ENCODE results near the gene PHF21A. TPM values are rescaled to one million over a fixed set of nuclear protein-coding genes. Genes with fewer than 3 reads are reported as not detected.

Gene PHF21A
- total RNA-seq, 1 donor from 2014 or later, result 71.1 TPM

DNA sequence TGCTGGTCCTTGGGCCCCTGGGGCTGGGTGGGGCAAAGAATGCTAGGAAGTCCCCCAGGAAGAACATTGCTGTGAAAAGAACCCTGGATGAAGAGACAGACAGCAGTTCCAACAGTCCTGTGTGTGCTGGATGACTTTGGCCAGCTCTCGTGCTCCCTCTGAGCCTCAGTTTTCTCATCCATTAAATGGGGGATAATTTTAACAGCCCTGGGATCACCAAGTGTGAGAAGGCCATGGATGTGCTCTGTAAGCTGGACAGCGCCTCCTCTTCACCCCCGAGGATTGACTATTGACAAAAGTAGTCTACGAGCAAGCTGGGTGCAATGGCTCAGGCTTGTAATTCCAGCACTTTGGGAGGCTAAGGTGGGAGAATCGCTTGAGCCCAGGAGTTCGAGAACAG is 196.3 kb downstream of the PHF21A start:
- Mint-ChIP-seq H3K4me3 (ENCODE audit: unreplicated experiment) (no peak overlapping the region), H3K36me3 (ENCODE audit: unreplicated experiment) (no peaks in the 10 kb centered on the region), H3K27ac (ENCODE audit: unreplicated experiment) (no peak overlapping the region), H3K9me3 (ENCODE audit: unreplicated experiment) (peaks cover 14% of the 10 kb centered on the region), H3K4me1 (ENCODE audit: low read depth, unreplicated experiment) (peaks cover 12% of the 10 kb centered on the region), H3K27me3 (ENCODE audit: unreplicated experiment) (peaks cover 25% of the 10 kb centered on the region)
- DNase-seq, result no peak
- TF ChIP-seq, protein P1, sequence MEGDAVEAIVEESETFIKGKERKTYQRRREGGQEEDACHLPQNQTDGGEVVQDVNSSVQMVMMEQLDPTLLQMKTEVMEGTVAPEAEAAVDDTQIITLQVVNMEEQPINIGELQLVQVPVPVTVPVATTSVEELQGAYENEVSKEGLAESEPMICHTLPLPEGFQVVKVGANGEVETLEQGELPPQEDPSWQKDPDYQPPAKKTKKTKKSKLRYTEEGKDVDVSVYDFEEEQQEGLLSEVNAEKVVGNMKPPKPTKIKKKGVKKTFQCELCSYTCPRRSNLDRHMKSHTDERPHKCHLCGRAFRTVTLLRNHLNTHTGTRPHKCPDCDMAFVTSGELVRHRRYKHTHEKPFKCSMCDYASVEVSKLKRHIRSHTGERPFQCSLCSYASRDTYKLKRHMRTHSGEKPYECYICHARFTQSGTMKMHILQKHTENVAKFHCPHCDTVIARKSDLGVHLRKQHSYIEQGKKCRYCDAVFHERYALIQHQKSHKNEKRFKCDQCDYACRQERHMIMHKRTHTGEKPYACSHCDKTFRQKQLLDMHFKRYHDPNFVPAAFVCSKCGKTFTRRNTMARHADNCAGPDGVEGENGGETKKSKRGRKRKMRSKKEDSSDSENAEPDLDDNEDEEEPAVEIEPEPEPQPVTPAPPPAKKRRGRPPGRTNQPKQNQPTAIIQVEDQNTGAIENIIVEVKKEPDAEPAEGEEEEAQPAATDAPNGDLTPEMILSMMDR (IDR thresholded peaks at IDR 0.05; ENCODE audit: partially characterized antibody, unreplicated experiment), result no peak

DNA sequence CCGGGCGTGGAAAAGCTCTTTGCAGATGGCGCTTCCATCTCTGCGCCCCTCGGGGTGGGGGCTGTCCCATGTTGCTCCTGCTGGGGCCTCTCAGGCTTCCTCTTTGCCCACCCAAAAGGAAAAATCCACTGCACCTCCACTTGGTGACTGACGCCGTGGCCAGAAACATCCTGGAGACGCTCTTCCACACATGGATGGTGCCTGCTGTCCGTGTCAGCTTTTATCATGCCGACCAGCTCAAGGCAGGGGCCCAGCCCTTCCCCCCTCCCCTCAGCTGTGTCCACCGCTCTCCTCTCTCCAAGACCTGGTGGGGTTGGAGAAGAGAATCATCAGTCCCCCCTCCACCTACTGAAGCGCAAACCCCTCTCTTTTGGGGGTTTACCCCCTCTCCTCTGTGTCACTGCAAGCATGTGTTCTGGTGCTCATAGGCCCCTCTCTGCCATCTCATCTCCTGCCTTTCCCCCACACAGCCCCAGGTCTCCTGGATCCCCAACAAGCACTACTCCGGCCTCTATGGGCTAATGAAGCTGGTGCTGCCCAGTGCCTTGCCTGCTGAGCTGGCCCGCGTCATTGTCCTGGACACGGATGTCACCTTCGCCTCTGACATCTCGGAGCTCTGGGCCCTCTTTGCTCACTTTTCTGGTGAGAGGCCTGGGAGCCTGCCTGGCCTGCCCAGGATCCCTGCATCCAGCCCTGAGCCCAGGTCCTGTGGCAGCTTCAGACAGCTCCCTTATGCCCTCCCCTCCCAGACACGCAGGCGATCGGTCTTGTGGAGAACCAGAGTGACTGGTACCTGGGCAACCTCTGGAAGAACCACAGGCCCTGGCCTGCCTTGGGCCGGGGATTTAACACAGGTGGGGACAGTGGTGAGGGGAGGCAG is 197.0 kb downstream of the PHF21A start:
- Mint-ChIP-seq H3K36me3 (ENCODE audit: unreplicated experiment) (no peaks in the 10 kb centered on the region), H3K4me3 (ENCODE audit: unreplicated experiment) (peak overlapping the region; percentile 53), H3K27ac (ENCODE audit: unreplicated experiment) (peak overlapping the region; percentile 31), H3K9me3 (ENCODE audit: unreplicated experiment) (peaks cover 13% of the 10 kb centered on the region), H3K27me3 (ENCODE audit: unreplicated experiment) (peaks cover 25% of the 10 kb centered on the region), H3K4me1 (ENCODE audit: low read depth, unreplicated experiment) (peaks cover 11% of the 10 kb centered on the region)
- TF ChIP-seq, protein P1 (IDR thresholded peaks at IDR 0.05; ENCODE audit: partially characterized antibody, unreplicated experiment), result no peak
- DNase-seq, result no peak

DNA sequence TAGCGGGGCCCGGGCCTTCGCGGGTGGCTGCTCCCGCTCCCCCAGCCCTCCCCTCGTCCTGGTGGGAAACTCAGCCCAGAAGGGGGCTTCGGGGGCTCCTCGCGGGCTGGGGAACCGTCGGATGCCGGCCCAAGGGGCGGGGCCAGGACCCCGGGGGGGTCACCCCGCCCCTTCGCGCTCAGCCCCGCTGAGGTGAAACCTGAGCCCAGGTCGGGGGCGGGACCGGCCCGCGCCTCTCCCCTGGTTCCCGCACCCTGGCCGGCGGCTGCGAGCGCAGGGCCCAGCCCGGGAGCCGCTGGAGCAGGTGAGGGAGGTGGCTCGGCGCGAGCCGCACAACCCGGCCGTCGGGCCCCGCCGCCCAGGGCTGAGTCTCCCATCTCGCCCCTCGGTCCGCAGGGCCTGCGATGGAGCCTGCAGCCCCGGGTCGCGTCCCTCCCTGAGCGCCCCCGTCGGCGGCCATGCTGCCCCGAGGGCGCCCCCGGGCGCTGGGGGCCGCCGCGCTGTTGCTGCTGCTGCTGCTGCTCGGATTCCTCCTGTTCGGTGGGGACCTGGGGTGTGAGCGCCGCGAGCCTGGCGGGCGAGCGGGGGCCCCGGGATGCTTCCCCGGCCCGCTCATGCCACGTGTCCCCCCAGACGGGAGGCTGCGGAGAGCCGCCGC is 198.7 kb downstream of the PHF21A start, which contains the start of gene LARGE2:
Gene LARGE2, plus strand, starts transcription at position 232 of the 658 bp plus-strand sequence. Its CDS starts 227 bp downstream, at position 459.
- peak within 1 kb of the TSS; percentile 52 for H3K4me3 Mint-ChIP-seq (ENCODE audit: unreplicated experiment)
- TF ChIP-seq, protein P1 (IDR thresholded peaks at IDR 0.05; ENCODE audit: partially characterized antibody, unreplicated experiment), result no peak
- peaks cover 11% of the 10 kb centered on the region for H3K4me1 Mint-ChIP-seq (ENCODE audit: low read depth, unreplicated experiment)
- no peak for DNase-seq
- peaks cover 27% of the 10 kb centered on the region for H3K27me3 Mint-ChIP-seq (ENCODE audit: unreplicated experiment)
- H3K9me3 Mint-ChIP-seq (ENCODE audit: unreplicated experiment), result peaks cover 17% of the 10 kb centered on the region
- peak within 1 kb of the TSS; percentile 12 for H3K27ac Mint-ChIP-seq (ENCODE audit: unreplicated experiment)
- no peaks in the 10 kb centered on the region for H3K36me3 Mint-ChIP-seq (ENCODE audit: unreplicated experiment)

DNA sequence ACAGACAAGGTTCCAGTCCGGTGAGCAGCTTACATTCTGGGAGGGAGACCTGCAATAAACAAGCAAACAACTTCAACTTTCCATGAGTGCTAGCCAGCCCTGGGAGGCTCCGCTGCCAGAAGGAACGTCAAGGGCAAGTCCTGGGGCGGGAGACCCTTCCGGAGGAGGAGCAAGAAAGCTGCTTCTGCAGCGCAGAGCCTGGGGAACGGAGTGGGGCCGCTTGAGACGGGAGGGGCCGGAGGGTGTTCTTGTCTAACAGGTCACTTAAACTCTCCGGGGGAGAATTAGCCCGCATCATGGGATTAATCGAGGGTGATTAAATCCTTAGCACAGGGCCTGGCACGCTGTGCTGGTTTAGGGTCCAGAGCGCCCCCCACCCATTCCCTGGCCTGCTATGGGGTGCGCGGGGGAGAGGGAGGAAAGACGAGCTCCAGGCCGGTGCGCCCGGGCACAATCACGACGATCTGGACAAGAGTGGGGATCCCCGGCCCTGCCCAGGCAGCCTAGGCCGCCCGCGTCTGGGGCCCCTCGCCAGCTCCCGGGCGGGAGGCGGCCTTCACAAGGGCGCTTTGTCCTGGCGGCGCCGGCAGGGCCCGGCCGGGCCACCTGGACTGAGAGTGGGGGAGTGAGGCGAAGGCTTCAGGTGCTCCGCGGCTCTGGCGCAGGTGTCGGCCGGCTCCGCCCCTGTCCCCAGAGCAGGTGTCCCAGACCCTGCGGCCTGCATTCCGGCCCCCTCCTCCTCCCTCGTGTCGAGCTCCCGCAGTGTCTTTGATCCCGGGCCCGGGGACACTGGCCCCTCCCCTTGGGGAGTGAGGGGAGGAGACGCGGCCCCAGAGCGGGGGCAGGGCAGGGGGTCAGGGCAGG is 199.5 kb downstream of the PHF21A start:
- Mint-ChIP-seq H3K4me3 (ENCODE audit: unreplicated experiment) (peak overlapping the region; percentile 52), H3K36me3 (ENCODE audit: unreplicated experiment) (no peaks in the 10 kb centered on the region), H3K4me1 (ENCODE audit: low read depth, unreplicated experiment) (peaks cover 11% of the 10 kb centered on the region), H3K27ac (ENCODE audit: unreplicated experiment) (no peak overlapping the region), H3K9me3 (ENCODE audit: unreplicated experiment) (peaks cover 17% of the 10 kb centered on the region), H3K27me3 (ENCODE audit: unreplicated experiment) (peaks cover 27% of the 10 kb centered on the region)
- no peak for DNase-seq
- TF ChIP-seq, protein P1 (IDR thresholded peaks at IDR 0.05; ENCODE audit: partially characterized antibody, unreplicated experiment), result no peak

Measured in glutamatergic neuron (in vitro differentiated cells).